ENCODE results near the gene NEURL3. TPM values are rescaled to one million over a fixed set of nuclear protein-coding genes. Genes with fewer than 3 reads are reported as not detected.
"Not testable (repeated sequence)": the region's sequence is repeated elsewhere in the genome, so short reads cannot be mapped to it uniquely, and the experiment has no call there.

The NEURL3 gene
- total RNA-seq, 1 donor from 2014 or later, result 0.51 TPM

DNA sequence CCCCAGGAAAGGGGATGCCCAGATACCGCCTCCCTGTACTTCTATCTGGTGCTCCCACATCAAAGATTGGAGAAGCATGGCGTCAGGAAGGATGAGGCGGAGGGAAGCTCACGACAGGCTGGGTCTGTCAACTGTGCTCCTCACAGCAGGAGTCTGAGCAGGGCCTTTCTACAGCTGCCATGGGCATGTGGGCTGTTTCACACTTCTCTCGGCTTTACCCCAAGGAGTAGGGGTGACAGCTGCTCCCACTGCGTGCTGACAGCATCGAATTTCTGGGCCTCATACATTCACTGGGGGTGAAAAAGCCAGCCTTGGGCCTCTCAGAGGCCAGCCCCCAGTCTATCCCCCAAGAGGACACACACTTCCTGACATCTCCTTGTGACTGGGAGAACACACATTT is 21.1 kb downstream of the NEURL3 start:
- DNase-seq, result no peak

DNA sequence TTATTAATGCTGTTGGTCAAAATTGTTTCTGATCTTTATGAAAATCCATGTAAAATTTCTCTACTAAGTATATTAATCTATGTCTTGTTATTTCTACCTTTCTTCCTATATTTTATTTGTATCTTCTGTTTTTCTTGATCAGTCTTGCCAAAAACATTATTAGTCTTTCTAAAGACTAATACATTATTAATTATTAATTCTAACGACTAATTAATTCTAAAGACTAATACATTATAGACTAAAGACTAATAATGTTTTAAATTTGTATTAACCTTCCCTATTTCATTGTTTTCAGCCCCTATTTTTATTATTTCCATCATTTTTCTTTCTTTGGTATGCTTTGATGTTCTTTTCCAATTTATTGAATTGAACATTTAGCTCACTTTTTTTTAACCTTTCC is 27.7 kb downstream of the NEURL3 start:
- no peak for DNase-seq

DNA sequence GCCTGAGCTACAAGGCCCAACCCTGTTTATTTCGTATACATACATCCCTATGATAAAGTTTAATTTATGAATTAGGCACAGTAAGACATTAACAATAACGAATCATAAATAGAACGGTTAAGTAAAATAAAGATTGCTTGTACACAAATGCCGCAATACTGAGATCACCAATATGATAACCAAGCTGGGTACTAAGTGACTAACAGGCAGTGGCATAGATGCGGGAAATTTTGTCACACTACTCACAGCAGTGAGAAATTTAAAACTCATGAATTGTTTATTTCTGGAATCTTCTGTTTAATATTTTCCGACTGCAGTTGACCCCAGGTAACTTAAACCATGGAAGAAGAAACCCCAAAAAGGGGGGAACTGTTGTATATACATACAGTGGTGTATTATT is 33.4 kb downstream of the NEURL3 start:
- DNase-seq, result no peak

DNA sequence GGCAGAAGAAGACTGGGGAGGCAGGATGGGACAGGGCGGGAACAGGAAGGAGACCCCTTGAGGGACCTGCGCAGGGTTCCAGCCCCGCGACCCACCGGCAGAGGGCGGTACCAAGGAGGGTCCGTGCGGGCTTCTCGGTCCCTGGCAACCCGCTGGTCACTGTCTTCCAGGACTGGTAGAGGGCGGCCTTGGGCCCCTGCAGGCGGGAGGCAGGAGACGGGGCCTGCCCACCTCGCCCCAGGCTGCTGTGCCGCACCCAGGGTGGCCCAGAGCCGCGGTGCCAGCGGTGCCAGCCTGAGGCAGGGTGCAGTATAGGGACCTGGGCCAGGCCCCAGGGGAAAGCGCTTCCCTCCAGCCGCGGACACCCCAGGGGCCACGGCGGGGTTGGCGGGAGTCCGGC is 34.5 kb downstream of the NEURL3 start:
- DNase-seq, result peak; percentile 64

DNA sequence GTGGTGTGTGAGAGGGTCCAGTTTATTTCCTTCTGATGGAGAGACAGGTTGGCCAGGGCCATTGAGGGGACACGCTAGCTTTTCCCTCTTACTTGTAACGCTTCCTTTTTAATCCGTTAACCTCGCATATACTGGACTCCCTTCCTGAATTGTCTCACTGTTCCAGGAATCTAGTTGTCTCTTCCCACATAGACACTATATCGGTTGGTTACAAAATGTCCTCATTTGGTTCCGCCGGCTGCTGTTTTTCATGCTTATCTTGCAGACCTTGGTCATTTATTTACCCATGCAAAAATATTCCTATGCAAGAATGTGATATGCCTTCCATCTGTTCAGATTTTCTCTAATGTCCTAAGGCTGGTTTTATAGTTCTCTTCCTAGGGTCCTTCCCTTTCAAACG is 35.0 kb downstream of the NEURL3 start:
- DNase-seq, result no peak

DNA sequence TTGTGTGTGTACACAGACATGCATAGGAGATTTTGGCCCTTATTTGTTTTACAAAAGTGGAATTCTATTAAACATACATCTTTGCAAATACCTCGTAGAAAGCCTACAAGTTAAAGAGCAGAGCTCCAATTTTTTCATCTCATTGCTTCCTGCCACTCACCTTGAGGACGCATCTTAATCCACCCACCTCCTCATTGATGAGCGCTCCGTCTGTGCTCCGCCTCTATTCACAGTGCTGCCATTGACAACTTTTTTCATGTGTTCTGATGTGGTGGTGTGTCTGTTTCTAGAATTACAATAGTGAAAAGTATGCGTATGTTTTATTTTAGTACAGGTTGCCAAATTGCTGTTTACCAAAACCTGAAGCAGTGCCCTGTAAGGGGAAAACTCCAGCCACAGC is 36.3 kb downstream of the NEURL3 start:
- DNase-seq, result no peak

DNA sequence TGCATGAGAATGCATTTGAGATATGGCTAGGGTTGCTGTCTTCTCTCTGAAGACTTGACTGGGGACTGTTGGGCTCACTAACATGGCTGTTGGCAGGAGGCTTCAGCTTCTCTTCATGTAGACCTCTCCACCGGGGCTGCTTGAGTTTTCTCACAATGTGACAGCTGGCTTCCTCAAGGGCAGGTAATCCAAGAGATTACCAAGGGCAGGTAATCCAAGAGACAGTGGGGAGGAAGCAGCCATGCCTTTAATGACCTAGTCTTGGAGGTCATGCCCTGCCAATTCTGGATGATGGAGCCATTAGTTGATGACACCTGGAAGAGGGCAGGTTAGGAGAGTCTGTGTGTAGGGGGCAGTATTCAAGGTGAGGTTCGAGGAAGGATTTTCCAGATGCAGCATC is 40.5 kb downstream of the NEURL3 start:
- DNase-seq, result no peak

DNA sequence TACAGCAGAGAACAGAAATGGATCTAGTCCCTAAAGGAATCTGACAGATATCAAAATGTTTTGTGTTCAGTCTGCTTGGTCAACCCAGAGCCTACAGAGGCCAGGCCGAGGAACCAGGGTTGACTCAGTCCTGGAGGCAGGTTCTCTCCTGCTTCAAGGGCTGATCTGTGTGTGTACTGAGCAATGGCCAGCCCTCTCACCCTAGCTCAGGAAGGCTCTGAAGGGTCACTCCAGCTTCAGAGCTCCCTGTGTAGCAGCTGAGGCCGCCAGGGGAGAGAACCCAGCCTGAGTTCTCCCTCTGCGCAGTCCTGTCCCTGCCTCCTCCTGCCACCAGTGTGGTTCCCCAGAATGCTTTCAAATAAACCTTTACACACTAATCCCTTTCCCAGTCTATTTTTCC is 41.1 kb downstream of the NEURL3 start:
- no peak for DNase-seq

DNA sequence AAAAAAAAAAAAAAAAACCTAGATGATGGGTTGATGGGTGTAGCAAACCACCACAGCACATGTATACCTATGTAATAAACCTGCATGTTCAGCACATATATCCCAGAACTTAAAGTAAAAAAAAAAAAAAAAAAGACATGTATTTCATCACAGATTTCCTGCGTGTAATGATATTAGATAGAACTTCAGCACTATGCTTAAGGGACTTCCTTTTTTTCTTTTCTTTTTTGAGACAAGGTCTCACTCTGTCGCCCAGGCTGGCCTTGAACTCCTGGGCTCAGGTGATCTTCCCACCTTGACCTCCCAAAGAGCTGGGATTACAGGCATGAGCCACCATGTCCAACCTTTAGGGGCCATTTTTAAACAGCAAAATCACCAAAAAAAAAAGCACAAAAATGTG is 42.0 kb downstream of the NEURL3 start:
- DNase-seq, result no peak

DNA sequence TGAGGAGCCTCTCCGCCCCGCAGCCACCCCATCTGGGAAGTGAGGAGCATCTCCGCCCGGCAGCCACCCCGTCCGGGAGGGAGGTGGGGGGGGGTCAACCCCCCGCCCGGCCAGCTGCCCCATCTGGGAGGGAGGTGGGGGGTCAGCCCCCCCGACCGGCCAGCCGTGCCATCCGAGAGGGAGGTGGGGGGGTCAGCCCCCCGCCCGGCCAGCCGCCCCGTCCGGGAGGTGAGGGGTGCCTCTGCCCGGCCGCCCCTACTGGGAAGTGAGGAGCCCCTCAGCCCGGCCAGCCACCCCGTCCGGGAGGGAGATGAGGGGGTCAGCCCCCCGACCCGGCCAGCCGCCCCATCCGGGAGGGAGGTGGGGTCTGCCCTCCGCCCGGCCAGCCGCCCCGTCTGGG is 43.5 kb downstream of the NEURL3 start:
- not testable (repeated sequence) for DNase-seq

DNA sequence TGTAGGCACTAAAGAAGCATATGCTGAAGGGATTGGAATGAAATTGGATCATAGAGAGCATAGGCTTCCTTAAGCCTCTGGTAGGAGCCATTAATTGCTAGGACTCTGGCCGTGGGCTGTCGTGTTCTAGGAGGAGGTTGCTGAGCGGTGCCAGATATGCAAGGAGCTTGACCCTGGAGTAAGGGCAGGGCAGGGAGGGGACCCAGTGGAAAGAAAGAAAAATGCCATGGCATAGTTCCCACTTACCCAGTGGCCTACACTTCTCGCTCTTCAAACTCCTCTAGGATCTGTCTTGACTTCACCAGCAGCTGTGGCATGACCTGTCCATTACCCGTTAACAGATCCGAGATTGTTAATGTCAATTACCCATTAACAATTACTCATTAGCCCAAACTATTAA is 53.1 kb downstream of the NEURL3 start:
- no peak for DNase-seq

DNA sequence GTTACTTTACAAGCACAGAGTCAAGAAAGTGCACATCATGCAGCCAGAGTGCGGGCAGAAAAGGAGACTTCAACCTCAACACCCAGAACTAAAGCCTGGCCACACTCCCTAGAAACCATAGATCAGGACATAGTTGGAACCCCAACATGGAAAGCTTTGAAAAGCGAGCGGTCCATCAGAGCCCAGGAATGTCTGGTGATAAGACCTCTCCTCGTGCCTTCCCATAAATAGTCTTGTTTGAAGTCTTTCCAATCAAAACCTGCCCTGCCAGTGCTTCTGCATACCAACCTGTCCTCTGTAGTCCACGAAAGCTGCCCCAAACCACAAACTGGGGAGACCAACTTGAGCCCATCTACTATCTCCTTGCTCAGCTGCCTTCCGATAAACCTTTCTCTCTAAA is 55.5 kb downstream of the NEURL3 start:
- DNase-seq, result no peak

DNA sequence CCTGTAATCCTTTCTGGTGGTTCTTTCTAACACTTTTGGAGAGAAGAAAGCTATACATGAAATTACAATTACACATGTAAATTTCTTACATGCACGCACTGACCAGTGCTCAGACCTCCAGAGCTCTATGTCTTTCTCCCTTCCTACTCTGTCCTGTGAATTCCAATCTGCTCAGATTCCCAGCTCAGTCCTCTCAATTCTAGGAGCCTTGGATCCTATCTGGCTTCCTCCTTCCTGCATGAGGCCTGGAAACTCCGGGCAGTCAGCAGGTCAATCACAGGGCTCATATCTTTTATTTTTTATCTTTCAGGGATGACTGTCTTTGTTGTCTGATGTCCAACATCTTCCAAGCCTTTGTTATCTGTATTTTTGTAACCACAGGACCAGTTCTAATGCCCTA is 56.0 kb downstream of the NEURL3 start:
- DNase-seq, result no peak

DNA sequence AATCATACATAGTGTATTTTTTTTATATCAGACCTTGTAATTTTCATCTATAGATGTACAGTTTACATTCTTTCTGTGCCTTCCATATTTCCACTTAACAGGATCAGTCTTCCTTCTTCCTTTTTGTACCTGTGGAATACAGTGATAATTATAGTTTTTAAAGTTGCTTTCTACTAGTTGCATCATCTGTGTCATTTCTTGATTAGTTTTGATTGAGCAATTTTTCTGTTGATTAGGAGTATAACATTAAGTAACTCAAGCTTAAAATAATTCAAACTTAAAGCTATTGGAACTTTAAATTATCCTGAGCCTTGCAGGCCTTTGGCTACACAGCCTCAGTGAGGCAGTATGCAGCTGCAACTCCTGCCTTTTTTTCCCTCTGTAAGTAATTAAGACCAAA is 57.4 kb downstream of the NEURL3 start:
- no peak for DNase-seq

Other genes with a start within 250 kb of the NEURL3 start
- 24.7 and 32.0 TPM in 2 replicates for gene TMEM127, start 239.4 kb downstream of the NEURL3 start, total RNA-seq
- gene CIAO1, start 239.1 kb downstream of the NEURL3 start, total RNA-seq, result 72.6 and 120 TPM in 2 replicates
- 56.8 and 113 TPM in 2 replicates for gene SNRNP200, start 199.8 kb downstream of the NEURL3 start, total RNA-seq
- 7.0 and 7.7 TPM in 2 replicates for gene ITPRIPL1, start 180.0 kb downstream of the NEURL3 start, total RNA-seq
- gene NCAPH, start 169.6 kb downstream of the NEURL3 start, total RNA-seq, result 7.3 and 32.2 TPM in 2 replicates
- gene ARID5A, start 31.4 kb upstream of the NEURL3 start, total RNA-seq, result 11.4 and 15.4 TPM in 2 replicates
- gene KANSL3, start 133.0 kb upstream of the NEURL3 start, total RNA-seq, result 27.7 and 32.8 TPM in 2 replicates
- under 0.01 TPM in 1 of 2 replicates, not detected in the other for gene FER1L5, start 137.4 kb upstream of the NEURL3 start, total RNA-seq
- gene LMAN2L, start 234.7 kb upstream of the NEURL3 start, total RNA-seq, result 24.2 and 24.7 TPM in 2 replicates